RCC 7860 (cell line): ENCODE measurements around the gene CNBD2.
"Not testable (repeated sequence)": the region's sequence is repeated elsewhere in the genome, so short reads cannot be mapped to it uniquely, and the experiment has no call there.

Source experiments
- DNase-seq: peaks from one replicate; pipeline ENCODE4 v3.0.0-alpha.2; 2015; ENCODE audit warnings: low spot score
- FAIRE-seq: peaks from 2 replicates; lab custom pipeline; 2012; peaks lifted over from hg19 to GRCh38; lab: Jason Lieb, UNC

The CNBD2 gene

GRCh38 chr20:36018208-36018988 is 50.0 kb downstream of the CNBD2 start:
- DNase-seq, result no peak
- no peak for FAIRE-seq

GRCh38 chr20:36026131-36026530 is 57.7 kb downstream of the CNBD2 start:
- not testable (repeated sequence) for DNase-seq, FAIRE-seq

GRCh38 chr20:36028106-36028808 is 59.9 kb downstream of the CNBD2 start:
- FAIRE-seq, result no peak
- no peak for DNase-seq

DNA sequence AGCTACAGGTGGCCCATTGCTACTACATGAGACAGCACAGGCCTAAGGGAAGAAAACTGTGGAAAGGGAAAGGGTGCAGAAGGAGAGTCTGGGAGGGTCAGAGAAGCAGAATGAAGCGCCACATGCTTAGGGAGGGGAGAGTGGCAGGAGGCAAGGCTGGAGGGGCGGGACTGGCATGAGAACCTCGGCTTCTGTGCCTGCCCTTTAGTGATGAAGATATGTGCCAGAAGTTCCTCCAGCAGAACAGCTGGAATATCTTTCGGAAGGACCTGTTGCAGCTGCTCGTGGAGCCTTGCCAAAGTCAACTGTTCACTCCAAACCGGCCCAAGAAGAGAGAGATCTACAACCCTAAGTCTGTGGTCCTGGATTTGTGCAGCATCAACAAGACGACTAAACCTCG is 61.8 kb downstream of the CNBD2 start:
- no peak for FAIRE-seq
- no peak for DNase-seq

DNA sequence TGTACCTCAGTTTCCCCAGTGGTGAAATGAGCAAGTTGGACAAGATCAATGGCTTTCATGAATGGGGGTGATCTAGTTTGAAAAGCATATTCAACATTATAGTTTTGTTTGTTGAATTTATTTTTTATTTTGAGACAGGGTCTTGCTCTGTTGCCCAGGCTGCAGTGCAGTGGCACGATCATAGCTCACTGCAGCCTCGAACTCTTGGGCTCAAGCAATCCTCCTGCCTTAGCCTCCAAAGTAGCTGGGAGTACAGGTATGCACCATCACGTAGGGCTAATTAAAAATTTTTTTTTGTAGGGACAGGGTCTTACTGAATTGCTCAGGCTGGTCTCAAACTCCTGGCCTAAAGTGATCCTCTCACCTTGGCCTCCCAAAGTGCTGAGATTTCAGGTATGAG is 63.4 kb downstream of the CNBD2 start:
- no peak for FAIRE-seq

GRCh38 chr20:36034875-36035274 is 66.5 kb downstream of the CNBD2 start:
- no peak for DNase-seq
- FAIRE-seq, result no peak

More for the DNA sequence above, 63.4 kb downstream of the CNBD2 start:
- DNase-seq, result no peak

GRCh38 chr20:36035745-36036144 is 67.4 kb downstream of the CNBD2 start:
- peak; percentile 76 for DNase-seq

GRCh38 chr20:36036688-36037087 is 68.3 kb downstream of the CNBD2 start:
- no peak for DNase-seq
- FAIRE-seq, result no peak

More at GRCh38 chr20:36035745-36036144, 67.4 kb downstream of the CNBD2 start:
- FAIRE-seq, result peak; percentile 97

- no peak for DNase-seq
- FAIRE-seq, result no peak
Measured at GRCh38 chr20:36040571-36040970, 72.2 kb downstream of the CNBD2 start.

- DNase-seq (no peak), FAIRE-seq (no peak)
Measured at GRCh38 chr20:36043441-36043840, 75.1 kb downstream of the CNBD2 start.

DNA sequence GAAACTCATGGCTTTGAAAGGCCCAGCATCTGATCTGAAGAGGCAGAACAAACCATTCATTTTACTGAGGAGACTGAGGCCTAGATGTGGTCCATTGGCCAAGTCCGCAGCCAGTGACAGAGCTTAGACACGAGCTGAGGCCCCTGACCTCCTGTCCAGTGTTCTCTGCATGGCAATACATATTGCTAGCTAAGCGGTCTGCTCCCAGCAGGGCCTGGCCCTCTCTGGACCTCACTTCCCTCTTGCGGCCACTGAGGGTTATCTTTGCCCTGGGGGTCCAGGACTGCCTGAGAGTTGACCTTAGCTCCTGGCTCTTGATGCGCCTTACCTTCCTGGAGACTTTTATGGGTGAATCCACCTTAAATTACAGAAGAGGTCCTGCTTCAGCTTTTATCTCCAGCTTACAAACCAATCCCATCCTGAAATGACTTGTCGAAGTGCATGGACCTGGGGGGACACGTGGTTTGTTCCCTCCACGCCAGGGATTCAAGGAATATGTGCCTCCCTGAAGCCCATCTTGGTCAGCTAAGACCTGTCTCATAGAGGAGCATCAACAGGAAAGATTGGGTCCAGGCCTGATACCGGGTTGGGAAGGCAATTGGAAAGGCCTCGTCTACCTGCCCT is 75.6 kb downstream of the CNBD2 start:
- no peak for DNase-seq
- FAIRE-seq, result no peak

DNA sequence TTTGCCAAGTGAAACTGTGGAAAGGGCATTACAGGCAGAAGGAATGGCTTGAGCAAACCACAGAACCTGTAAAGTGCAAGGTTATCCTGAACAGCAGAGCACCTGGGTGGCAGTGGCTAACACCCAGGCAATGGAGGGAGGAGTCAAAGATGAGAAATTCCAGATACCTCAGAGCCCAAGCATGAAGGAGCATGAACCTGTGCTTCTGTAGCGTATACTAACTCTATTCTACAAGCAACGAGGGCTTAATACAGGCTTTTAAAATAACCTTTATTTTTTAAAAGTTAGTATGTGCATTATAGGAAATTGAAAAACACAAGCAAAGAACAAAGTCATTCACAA is 77.0 kb downstream of the CNBD2 start:
- FAIRE-seq, result no peak

GRCh38 chr20:36046073-36046798 is 77.8 kb downstream of the CNBD2 start:
- FAIRE-seq, DNase-seq: not testable (repeated sequence)

More for the DNA sequence above, 77.0 kb downstream of the CNBD2 start:
- DNase-seq, result no peak

DNA sequence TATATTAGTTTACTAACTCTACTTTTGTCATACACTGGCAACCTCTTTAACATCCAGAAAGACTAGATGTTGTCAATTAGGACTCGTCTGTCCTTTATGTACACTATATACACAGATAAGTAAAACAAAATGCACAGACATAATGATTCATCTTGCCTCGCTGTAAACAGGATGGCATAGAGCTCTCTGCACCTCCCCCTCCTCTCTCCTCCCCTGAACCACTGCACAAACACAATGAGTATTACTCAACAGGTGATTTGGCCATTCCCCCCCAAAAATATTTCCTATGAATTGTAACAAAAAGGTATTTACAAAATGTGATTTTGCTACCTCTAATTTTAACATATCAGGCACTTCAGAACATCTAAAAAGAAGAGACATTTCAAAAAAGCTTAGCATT is 81.0 kb downstream of the CNBD2 start:
- not testable (repeated sequence) for FAIRE-seq, DNase-seq

DNA sequence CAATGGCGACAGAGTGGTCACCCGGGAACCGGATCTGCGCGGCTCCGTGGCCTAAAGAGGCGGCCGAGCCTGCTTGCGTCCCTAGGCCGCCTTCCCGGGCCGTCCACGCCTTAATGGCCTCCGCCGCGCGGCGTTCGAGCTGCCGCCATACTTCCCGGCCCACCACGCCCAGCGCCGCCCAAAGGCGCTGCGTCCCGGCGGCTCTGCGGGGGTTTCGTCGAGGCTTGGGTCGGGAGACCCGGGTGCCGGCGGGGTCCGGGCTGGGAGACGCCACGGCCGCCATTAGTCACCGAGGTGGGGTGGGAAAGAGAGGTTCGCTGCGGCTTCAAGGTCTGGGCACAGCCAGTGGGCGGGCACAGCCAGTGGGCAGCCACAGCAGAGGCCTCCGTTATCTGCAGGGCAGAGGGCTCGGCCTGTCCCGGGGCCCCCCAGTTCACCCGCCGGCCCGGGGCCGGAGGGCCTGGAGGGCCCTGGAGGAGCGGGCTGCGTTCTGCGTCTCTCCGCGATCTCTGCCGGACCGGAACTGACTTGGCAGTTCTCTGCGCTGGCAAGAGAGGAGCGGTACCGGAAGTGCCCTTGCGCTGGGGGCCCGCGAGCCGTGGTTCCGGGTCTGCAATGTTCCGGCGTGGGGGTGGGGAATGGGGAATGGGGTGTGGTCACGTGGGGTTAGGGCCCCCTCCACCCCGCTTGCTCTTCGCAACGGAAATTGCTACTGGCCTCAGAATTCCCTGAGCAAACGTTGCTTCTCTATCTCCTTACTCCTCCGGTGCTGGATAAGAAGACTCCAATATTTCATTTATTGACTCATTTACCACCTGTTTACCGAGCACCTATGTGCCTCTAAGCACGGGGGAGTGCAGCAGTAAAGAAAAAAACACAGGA is 82.3 kb downstream of the CNBD2 start:
- FAIRE-seq, result no peak
- peak; percentile 77 for DNase-seq

- FAIRE-seq (no peak), DNase-seq (no peak)
Measured at GRCh38 chr20:36051318-36052116, 83.1 kb downstream of the CNBD2 start.

DNA sequence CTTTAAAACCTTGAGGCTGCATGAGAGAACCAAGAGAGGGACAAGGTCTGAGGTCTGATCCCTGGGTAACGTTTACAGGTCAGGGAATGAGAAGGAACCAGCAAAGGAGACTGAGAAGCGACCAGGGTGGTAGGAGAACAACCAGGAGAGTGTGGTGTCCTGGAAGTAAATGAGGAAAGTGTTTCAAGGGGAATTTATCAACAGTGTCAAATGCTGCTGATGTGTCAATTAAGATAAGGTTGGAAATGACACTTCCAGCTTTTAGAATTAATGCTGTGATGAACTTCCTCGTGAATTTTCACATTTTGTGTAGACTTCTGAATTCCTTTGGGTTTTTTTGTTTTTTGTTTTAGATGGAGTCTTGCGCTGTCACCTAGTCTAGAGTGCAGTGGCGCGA is 83.7 kb downstream of the CNBD2 start:
- no peak for DNase-seq
- no peak for FAIRE-seq

- not testable (repeated sequence) for DNase-seq, FAIRE-seq
Measured at GRCh38 chr20:36053863-36054518, 85.6 kb downstream of the CNBD2 start.

DNA sequence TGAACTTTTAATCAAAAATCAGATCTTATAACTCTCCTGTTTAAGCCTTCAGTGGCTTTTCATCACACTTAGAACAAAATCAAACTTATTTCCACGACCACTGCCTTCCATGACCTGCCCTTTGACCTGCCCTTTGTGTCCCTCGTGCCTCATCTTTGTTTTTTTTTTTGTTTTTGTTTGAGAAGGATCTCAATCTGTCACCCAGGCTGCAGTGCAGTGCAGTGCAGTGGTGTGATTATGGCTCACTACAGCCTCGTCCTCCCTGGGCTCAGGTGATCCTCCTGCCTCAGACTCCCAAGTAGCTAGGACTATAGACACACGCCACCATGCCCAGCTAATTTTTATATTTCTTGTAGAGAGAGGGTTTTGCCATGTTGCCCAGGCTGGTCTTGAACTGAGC is 86.8 kb downstream of the CNBD2 start:
- DNase-seq, result no peak
- FAIRE-seq, result no peak
